GM18907 (cell line): ENCODE data around the gene GTSE1.
A peak's percentile ranks its signal among the peaks of the same experiment; 100 is the strongest.

ENCODE experiments used
- ATAC-seq: cut with Tn5 transposase; IDR thresholded peaks from one replicate; pipeline ENCODE4 v1.9.1; 2021; ENCODE audit warnings: mild to moderate bottlenecking, moderate library complexity; ENCODE audit not compliant: unreplicated experiment

GTSE1 gene

DNA sequence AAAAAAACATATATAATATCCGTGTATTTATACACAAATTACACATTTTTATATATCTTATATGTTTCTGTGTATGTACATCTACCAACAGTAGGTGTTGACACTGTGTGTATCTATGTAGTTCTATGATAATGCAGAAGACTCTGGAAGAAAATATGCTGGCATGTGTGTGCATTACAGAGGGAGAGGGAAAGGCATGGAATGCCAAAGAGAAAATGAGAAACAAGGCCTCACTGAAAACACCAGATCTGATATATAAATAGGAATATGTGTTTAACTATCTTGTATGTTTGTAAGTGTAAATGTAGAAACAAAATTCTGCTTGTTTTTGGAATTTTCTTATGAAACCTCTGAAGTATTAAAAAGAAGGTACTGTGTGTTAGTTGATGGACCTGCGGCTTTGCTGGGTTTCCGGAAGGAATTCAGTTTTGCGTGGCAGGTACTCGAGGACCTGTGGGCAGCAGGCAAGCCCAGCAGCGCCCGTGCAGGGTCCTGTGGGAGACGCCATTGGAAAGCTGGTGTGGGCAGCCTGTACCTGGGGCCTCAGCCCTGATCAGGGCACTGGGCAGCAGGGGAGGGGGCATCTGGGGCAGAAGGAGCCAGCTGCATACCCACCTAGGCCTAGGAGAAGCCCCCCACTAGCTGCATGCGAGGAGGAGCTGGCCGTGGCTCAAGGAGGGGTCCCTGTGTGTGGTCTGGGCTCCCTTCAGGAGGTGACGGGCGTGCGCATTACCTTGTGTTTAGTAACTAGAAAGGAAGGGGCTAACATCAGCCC, 31.2 kb downstream of the GTSE1 start:
- no peak for ATAC-seq

DNA sequence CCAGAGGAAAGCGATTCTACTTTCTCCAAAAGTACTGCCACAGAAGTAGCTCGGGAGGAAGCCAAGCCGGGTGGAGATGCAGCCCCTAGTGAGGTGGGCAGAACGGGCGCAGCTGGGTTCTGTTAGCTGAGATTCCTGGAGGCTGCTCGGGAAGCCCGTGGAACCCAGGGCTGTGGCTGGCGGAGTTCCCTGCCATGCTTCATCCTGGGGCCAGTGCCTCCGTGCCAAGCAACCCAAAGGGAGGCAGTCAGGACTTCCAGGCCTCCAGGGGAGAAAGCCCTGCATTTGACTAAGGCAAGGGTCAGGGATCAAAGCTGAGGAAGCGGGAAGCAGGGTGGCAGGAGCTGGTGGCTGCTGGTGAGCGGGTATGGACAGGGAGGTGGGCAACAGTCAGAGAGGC, 32.1 kb downstream of the GTSE1 start:
- no peak for ATAC-seq

DNA sequence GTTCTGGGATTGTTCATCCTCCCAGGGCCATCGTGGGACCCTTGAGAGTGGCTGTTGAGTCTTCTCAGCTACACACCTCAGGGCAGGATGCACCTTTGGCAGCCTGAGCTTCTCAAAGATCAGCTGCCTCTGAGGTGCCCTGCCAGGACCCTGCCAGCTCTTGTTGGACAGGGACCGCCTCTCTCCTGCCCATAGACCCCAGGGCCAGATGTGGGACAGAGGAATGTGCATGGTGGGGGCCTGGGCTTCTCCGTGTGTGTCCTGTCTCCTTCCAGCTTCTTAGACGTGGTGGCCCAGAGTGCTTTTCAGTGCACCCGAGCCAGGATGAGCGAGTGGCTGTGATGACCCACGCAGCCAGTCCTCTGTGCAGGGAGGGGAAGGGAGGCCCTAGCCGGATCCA, 32.9 kb downstream of the GTSE1 start:
- ATAC-seq: no peak

DNA sequence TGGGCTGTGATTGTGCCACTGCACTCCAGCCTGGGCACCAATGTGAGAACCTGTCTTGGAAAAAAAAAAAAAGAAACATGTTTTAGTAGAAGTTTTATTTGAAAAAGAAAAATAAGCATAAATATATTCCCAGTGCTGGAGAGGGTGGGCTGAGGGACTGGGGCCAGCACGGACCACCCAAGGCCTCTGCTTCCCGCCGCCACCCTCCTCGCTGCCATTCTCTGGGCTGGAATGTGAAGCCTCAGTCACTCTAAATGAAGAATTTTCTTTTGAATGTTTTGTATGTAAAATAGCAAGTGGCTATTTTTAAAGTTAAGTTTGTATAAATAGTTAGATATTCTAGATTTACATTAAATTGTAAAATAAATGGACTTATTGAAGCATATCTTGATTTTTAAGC, 33.8 kb downstream of the GTSE1 start:
- ATAC-seq: no peak

DNA sequence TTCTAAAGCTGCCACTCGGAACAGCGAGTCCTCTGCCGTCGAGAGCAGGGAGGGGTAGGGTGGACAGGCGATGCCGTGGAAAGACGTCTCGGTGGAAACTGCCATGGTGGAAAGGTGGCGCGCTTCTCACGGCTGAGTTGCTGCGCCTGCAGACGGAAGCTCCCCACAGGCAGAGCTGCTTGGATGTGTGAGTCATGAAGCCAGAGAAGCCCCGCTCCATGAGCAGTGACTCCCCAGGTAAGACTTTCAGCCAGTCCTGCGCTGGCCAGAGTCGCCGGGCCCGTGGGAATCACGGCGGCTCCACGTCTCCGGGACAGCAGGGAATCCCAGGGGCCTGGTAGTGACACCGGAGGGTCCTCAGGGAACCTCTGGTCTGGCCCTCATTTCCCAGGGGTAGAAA, 34.8 kb downstream of the GTSE1 start:
- ATAC-seq: no peak

DNA sequence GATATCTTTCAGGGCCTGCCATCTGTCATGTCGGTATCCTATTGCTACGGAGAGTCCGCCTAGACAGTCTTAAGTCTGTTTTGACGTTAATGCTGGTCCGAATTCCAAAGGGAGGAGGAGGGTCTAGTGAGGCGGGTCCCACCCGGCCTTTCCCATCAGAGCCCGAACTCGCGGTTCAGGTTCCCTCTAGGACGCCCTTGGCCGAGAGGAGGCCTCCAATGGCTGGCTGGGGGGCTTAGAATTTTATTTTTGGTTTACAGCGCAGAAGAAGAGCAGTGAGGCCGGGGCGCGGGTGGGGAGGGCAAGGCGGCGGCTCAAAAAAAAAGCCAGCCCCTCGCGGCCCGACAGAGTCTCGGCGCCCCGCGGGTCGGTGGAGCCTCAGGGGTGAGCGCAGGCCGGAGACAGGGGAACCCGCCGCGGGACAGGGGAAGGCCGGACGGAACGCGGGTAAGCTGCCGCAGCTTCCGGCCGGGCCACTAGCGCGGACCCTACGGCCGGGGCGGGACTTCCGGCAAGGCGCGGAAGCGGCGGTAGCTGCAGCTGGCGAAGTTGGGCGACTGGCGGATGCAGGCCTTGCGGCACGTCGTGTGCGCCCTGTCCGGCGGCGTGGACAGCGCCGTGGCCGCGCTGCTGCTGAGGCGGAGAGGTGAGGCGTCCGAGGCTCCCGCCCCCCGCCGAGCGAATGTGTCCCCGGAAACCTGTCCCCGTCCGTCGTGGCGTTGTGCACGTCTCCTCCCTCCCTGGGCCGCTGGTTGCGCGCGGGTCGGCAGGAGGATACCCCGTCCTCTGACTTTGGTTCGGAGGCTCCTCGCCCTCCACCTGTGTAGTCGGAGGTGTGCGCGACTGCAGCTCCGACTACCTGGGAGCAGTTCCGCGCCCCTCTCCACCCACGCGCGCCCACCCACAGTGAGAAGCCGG, 38.8 kb downstream of the GTSE1 start, which contains the start of gene TRMU:
Gene TRMU (plus strand): TSS at position 514 of the 918 bp plus-strand sequence. CDS start 51 bp downstream, at position 565.
- ATAC-seq: peak; percentile 79

DNA sequence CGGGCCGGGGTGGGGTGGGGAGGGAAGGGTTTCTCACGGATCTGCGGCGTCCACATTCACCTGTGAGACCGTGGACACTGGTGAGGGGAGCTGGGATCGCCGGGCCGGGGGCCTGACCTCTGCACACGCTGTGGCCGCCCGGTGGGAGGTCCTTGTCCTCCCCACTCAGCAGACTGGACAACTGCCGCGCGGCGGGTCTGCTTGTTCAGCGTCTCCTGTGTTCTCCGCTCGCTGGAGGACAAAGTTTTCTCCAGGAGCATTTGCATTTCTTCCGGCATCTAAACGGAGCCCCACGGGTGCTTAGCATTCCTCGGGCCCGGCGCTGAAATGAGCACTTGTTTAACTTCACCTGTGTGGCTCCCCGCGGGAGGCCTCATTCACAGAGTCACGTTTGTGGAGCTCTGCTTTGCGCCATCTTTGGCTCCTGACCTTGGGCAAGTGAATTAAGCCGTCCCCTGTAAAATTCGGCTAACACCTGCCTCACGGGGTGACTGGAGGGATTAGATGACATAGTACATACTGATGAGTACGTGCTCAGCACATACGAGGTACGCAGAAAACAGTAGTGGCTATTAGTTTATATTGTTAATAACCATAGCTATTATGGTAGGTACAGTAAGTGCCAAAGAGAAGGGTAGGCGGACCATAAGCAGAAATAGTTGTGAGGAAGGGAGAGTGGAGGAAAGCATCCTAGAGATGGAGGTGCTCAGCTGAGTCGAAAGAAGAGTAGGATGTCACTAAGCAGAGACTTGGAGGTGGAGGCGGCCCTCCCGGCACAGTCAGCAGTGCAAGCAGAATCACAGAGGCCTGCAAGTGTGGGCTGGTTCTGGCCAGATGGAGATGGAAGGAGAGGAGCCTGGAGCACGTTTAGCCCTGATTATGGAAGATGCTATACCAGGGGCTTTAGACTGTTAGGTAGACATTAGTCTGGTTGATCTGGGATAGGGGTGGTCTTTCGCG, 39.7 kb downstream of the GTSE1 start:
- ATAC-seq: no peak

DNA sequence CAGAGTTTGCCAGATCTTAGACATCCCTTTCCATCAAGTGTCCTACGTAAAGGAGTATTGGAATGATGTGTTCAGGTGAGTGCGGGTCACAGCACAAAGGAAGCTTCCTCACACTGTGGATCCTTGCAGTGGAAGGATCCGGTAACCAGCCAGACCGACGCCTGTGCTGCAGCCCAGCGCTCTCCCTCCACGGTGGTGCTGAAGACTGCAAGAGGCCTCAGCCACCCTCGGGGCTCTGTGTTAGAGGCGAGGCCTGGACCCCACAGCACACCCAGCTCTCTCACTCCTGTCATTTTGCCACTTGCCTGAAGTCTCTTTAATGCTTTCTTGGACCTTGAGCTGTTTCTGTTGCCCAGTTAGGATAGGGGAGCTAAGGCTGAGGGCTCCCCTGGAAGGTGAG, 41.2 kb downstream of the GTSE1 start:
- ATAC-seq: no peak

DNA sequence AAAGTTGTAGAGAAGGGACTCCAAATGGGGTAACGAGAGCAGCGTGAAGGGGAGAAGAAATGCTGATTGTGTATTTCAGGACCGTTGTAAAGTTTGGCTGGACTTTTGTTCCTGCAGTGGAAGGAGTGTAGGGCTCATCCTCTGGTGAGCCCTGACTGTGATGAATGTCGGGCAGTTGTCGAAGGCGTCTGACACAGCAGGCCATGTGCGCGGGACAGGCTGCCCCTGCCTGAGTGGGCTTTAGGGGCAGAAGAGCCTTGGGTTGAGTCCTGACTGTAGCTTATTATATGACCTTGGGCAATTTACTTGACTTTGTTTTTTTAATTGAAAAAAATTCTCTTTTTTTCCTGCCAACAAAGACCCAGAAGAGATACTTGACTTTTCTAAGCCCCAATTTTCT, 42.0 kb downstream of the GTSE1 start:
- no peak for ATAC-seq

DNA sequence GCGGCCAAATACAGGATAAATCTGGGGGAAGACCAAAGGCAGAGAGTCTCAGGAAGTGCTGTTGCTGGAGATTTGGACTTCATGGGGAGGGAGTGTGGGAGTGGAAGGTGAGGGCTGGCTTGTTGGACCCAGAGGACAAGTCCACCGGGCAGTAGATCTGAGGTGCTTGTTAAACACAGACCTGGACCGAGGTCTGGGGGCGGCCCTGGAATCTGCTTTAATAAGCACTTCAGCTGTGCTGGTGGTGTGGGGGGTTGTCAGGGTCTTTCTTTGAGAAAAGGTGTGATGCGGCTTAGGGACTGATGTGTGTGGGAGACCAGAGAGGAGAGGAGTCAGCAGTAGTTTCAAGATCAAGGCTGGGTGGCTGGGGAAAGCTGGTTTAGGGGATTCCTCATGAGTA, 43.3 kb downstream of the GTSE1 start:
- ATAC-seq: no peak

DNA sequence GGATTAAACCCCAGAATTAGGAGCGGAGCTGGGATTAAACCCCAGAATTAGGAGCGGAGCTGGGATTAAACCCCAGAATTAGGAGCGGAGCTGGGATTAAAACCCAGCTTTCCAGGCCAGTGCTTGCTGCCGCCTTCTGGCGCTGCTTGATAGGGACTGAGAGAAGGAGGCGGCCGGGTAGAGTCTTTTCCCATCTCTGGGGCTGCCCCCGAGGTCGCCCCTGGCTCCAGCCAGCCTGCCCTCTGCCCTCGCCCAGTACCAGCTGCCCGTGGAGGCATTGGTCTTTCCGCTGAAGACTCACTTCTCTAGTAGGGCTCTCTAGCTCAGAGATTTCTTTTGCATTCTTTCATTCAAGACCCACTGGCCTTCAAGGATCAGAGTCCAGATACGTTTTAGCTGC, 44.0 kb downstream of the GTSE1 start:
- ATAC-seq: no peak

DNA sequence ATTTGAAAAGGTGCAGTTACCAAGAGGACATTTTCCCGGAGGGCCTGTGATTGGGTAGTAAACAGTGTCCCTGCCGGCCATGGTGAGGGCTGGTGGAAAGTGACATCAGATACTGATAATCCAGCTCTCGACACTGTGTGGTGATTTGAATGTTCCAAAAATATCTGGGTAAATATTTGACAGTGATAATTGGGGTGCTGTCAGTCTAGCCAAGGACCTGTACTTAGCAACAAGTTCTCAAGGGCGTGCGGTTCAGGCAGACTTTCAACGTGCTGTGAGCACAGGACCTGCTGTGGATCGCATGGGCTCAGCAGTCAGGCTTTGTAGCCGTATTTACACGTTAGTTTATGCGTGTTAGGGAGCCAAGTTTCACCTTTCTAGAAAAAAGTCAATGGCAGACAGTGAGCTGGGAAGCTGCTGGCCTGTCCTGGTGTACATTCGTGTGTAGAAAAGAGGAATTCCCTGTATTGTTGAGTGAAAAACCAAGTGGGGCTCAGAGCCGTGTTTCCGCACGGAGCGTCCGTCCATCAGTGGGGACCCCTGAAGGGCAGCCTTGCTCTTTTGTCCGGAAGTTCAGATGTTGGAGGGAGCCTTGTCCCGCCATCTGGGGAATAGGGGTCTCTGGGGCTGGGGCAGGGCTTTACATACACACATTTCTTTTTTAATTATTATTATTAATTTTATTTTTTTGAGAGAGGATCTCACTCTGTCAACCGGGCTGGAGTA, 50.2 kb downstream of the GTSE1 start:
- ATAC-seq: no peak

DNA sequence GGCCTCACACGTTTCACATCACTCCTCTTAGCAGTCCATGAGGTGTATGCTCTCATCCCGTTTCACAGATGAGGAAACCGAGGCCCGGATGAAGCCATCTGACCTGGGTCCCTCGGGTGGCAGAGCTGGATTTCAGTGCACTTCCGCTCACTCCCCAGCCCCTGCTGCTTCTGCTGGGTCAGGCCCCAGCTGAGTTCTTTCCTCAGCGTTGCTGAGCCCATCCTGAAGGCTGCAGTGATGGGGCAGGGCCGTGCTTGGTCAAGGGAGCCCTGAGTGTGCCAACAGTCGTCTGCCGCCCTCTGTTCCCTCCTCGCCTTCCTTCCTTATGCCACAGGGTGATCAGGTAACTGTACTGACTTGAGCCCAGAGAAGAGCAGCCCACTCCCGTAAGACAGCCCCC, 51.0 kb downstream of the GTSE1 start:
- ATAC-seq: no peak

DNA sequence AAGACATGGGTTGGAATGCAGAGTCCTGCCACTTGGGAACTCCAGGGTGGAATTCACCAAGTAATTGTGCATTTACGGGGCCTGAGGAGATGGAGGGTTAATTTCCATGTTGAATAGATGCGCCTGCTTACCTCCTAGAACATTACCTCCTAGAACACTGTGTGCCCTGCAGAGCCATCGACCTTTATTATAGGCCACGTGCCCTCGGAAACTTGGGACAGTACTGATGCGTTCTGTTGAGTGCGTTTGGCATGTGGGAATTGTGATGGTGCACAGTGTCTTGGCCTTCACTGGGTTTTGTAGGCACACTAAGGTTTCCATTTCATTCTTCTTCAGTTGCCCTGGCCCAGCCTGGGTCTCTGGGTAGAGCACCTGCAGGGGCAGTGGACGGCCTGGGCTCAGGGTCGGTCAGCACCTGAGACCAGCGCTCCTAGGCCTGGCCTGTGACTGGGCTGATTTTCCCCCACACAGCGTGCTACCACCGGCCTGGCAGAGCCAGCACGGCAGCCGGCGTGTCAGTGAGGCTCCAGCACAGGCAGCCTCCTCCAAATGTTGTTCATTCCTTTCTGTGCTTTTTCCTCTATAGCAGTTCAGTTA, 51.5 kb downstream of the GTSE1 start:
- ATAC-seq: no peak

DNA sequence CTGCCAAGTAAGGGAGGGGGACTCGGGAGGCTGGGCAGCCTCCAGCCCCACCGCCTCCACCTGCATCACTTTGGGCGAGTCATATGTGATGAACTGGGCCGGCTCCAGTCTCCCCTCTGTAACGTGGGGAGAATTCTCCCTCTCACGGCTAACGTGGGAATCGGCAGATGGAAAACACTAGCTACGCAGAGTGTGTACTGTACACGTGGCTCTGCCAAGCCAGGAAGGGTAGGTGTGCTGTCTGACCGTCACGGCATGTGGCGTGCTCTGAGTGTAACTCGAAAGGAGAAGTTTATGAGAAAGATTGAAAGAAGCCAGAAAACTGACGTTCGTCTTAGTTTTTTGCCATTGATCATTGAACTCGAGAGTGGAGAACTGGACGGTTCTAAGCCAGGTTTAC, 52.6 kb downstream of the GTSE1 start:
- ATAC-seq: no peak

DNA sequence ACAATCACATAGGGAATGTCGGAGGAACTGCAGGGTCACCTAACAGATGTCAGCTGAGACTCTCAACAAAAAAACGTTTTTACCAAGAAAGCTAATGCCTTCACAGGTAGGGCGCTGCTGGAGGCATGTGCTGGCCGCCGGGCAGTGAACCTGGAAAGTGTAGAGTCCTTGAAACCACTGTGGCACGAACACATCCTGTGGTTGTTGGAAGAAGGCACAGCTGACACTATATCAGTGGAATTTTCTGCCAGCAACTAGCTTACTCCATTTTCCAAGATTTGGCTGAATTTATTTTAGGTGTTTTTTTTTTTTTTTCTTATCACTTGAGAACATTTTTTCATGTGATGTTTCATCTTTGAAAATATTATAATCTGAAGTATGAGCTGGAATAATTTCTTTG, 53.0 kb downstream of the GTSE1 start:
- ATAC-seq: no peak

DNA sequence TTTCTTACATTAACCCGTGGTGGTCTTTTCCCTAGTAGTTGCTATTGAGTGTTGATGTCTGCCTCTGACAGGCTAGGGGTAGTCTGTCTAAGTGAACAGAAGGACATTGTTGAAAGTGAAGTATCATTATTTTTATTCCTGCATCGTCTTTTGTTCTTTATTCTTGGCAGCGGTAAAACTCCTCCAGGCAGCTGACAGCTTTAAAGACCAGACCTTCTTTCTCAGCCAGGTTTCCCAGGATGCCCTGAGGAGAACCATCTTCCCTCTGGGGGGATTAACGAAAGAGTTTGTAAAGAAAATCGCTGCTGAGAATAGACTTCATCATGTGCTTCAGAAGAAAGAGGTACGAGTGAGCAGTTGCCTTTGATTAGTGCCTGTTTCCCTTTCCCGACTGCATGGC, 53.5 kb downstream of the GTSE1 start:
- ATAC-seq: no peak

DNA sequence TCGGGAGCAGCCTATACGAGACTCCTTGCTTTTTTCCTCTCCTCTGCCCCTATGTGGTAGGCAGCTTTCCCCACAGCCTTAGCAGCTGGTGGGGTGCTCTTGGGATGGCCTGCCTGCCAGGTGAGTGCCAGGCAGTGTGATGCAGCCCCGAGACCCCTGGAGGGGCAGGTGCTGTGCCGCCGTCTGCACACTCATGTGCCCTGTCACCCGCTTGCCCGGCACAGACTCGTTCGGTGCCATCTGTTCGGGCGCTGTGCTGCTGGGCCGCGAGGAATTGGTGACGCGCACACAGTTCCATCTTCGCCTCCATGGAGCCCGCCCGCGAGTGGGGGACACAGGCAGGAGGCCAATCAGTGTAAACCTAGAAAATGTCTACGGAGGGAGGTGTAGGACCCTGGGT, 54.0 kb downstream of the GTSE1 start:
- no peak for ATAC-seq

DNA sequence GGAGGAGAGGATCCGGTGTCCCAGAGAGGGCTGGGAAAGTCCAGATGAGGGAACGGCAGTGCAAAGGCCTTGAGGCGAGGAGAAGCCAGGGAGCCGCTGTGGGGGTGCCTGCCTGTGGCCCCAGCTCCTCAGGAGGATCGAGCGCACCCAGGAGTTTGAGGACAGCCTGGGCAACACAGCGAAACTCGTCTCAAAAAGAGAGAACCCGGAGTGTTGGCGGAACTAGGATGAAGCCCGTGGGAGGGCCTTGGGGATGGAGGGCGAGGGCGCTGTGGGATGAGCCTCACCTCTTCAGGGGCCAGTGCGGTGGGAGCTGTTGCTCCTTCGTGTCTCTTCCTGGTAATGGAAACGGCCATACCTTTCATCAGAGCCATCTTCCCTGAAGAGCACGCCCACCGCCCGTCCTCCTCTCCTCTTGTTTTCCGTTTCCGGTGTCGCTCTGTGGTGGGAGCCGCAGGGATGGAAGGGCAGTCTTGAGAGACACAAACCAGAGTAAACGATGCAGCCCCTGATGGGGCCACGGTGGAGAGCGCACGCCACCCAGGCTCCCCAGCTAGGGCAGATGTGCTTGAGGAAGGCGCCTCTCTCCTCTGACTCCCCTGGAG, 54.6 kb downstream of the GTSE1 start:
- no peak for ATAC-seq
